Endodermal cell (in vitro differentiated cells): Measurements from ENCODE around the gene RNF39. TPM values are rescaled to one million over a fixed set of nuclear protein-coding genes. Genes with fewer than 3 reads are reported as not detected.

Source experiments
- DNase-seq: peaks from one replicate; pipeline ENCODE4 v3.0.0-alpha.2; 2017
- H3K27ac ChIP-seq: 2 replicates; pipeline ENCODE4 v1.5.1; 2013; ENCODE audit warnings: mild to moderate bottlenecking, low read depth, low read length, moderate library complexity
- H3K27me3 ChIP-seq: 2 replicates; pipeline ENCODE4 v1.6.1; 2013; ENCODE audit warnings: mild to moderate bottlenecking, low read length, moderate library complexity; ENCODE audit not compliant: insufficient read depth, control insufficient read depth, poor library complexity, severe bottlenecking
- H3K36me3 ChIP-seq: 2 replicates; pipeline ENCODE4 v1.7.0; 2013; ENCODE audit warnings: mild to moderate bottlenecking, low read length, moderate library complexity; ENCODE audit not compliant: control insufficient read depth, insufficient read depth
- H3K4me1 ChIP-seq: one replicate; pipeline ENCODE4 v1.7.0; 2013; ENCODE audit warnings: low read length; ENCODE audit not compliant: control insufficient read depth, insufficient read depth
- H3K4me3 ChIP-seq: 2 replicates; pipeline ENCODE4 v1.5.1; 2013; ENCODE audit warnings: mild to moderate bottlenecking, low read length, moderate library complexity
- H3K9ac ChIP-seq: 2 replicates; pipeline ENCODE4 v1.6.1; 2013; ENCODE audit warnings: mild to moderate bottlenecking, low read length, moderate library complexity; ENCODE audit not compliant: poor library complexity, severe bottlenecking; ENCODE audit errors: extremely low read depth
- H3K9me3 ChIP-seq: 2 replicates; pipeline ENCODE4 v1.6.1; 2013; ENCODE audit warnings: mild to moderate bottlenecking, low read length, moderate library complexity; ENCODE audit not compliant: control insufficient read depth
- H3K27ac Mint-ChIP-seq: 2 replicates; pipeline ENCODE4 v1.8.0; 2020; ENCODE audit warnings: mixed read lengths
- H3K27me3 Mint-ChIP-seq: 2 replicates; pipeline ENCODE4 v1.8.0; 2021; ENCODE audit warnings: mild to moderate bottlenecking, mixed read lengths; ENCODE audit not compliant: insufficient read depth
- H3K36me3 Mint-ChIP-seq: 2 replicates; pipeline ENCODE4 v1.8.0; 2020; ENCODE audit warnings: low read depth, mixed read lengths
- H3K4me1 Mint-ChIP-seq: 2 replicates; pipeline ENCODE4 v1.8.0; 2020; ENCODE audit warnings: mixed read lengths
- H3K4me3 Mint-ChIP-seq: 2 replicates; pipeline ENCODE4 v1.8.0; 2020; ENCODE audit warnings: mild to moderate bottlenecking, moderate library complexity, mixed read lengths
- H3K9me3 Mint-ChIP-seq: 2 replicates; pipeline ENCODE4 v1.8.0; 2020; ENCODE audit warnings: mild to moderate bottlenecking, mixed read lengths
- WGBS, 2 experiments: methylation state at CpG; one replicate each; pipeline versions ENCODE4 v1.1.5 to v1.1.7; 2013; ENCODE audit warnings: missing lambda C conversion rate in 2 of 2, mixed read lengths in 1 of 2; ENCODE audit not compliant: insufficient coverage in 1 of 2, insufficient read length in 1 of 2; 5-methylcytosine and 5-hydroxymethylcytosine counted together
- total RNA-seq, 2 donors: library from RNA; stranded (reverse); fragmentation: NEBNext Ultra II Directional in 1 of 2; extraction: Animal tissue kit (Norgen Biotek cat#: 25700) in 1 of 2; gene quantifications; 2 replicates in 1 of 2; 3 replicates in 1 of 2; pipeline ENCODE4 v1.2.1, GENCODE V29; 2021
- TF ChIP-seq, protein P1 (sequence below): fragments of 200-600 bp; sonication (generic); conservative IDR thresholded peaks from 2 replicates; pipeline ENCODE4 v1.5.0; 2021; ENCODE audit warnings: antibody characterized with exemption, mild to moderate bottlenecking

The RNF39 gene
- total RNA-seq, 2 donors from 2014 or later = 0.15 TPM; not detected in 1

- WGBS, 2 experiments = 54% methylated on average over 3 of the region's 3 CpGs; no CpG with 5 or more reads in 1 of the 2 experiments
- no peaks in the 10 kb centered on the region for H3K9me3 ChIP-seq
- H3K4me1 ChIP-seq = no peaks in the 10 kb centered on the region
- no peak for DNase-seq
- Mint-ChIP-seq H3K4me3 (peak overlapping the region; percentile 57), H3K4me1 (peaks cover 25% of the 10 kb centered on the region), H3K27ac (no peak overlapping the region), H3K27me3 (peaks cover 91% of the 10 kb centered on the region), H3K9me3 (no peaks in the 10 kb centered on the region), H3K36me3 (no peaks in the 10 kb centered on the region)
- H3K36me3 ChIP-seq = no peaks in the 10 kb centered on the region
- H3K4me3 ChIP-seq = peak overlapping the region; percentile 82
- peaks cover 86% of the 10 kb centered on the region for H3K27me3 ChIP-seq
- H3K27ac ChIP-seq = no peak overlapping the region
- TF ChIP-seq, protein P1, sequence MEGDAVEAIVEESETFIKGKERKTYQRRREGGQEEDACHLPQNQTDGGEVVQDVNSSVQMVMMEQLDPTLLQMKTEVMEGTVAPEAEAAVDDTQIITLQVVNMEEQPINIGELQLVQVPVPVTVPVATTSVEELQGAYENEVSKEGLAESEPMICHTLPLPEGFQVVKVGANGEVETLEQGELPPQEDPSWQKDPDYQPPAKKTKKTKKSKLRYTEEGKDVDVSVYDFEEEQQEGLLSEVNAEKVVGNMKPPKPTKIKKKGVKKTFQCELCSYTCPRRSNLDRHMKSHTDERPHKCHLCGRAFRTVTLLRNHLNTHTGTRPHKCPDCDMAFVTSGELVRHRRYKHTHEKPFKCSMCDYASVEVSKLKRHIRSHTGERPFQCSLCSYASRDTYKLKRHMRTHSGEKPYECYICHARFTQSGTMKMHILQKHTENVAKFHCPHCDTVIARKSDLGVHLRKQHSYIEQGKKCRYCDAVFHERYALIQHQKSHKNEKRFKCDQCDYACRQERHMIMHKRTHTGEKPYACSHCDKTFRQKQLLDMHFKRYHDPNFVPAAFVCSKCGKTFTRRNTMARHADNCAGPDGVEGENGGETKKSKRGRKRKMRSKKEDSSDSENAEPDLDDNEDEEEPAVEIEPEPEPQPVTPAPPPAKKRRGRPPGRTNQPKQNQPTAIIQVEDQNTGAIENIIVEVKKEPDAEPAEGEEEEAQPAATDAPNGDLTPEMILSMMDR = no peak
- no peak overlapping the region for H3K9ac ChIP-seq
These were observed 28.3 kb upstream of the RNF39 start for GRCh38 chr6:30103872-30104179.

GRCh38 chr6:30102970-30103871 is 27.7 kb upstream of the RNF39 start:
- H3K27me3 Mint-ChIP-seq = peaks cover 92% of the 10 kb centered on the region
- Histone ChIP-seq H3K4me3 (peak overlapping the region; percentile 82), H3K9ac (no peak overlapping the region), H3K36me3 (no peaks in the 10 kb centered on the region), H3K9me3 (no peaks in the 10 kb centered on the region), H3K4me1 (no peaks in the 10 kb centered on the region), H3K27ac (no peak overlapping the region), H3K27me3 (peaks cover 87% of the 10 kb centered on the region)
- H3K27ac Mint-ChIP-seq = no peak overlapping the region
- no peaks in the 10 kb centered on the region for H3K9me3 Mint-ChIP-seq
- peak; percentile 95 for DNase-seq
- TF ChIP-seq, protein P1 = peak; percentile 94
- H3K36me3 Mint-ChIP-seq = no peaks in the 10 kb centered on the region
- H3K4me1 Mint-ChIP-seq = peaks cover 25% of the 10 kb centered on the region
- H3K4me3 Mint-ChIP-seq = peak overlapping the region; percentile 57
- WGBS, 2 experiments = 11 to 19% methylated on average over 25 to 36 of the region's 36 CpGs

GRCh38 chr6:30102414-30102969 is 26.9 kb upstream of the RNF39 start:
- Mint-ChIP-seq H3K27me3 (peaks cover 92% of the 10 kb centered on the region), H3K27ac (no peak overlapping the region), H3K4me1 (peaks cover 28% of the 10 kb centered on the region), H3K36me3 (no peaks in the 10 kb centered on the region), H3K4me3 (peak overlapping the region; percentile 57), H3K9me3 (no peaks in the 10 kb centered on the region)
- H3K27me3 ChIP-seq = peaks cover 88% of the 10 kb centered on the region
- no peaks in the 10 kb centered on the region for H3K4me1 ChIP-seq
- no peak overlapping the region for H3K27ac ChIP-seq
- H3K4me3 ChIP-seq = peak overlapping the region; percentile 76
- TF ChIP-seq, protein P1 = no peak
- WGBS, 2 experiments = 42 to 83% methylated on average over 4 to 15 of the region's 15 CpGs
- H3K9me3 ChIP-seq = no peaks in the 10 kb centered on the region
- no peak for DNase-seq
- no peaks in the 10 kb centered on the region for H3K36me3 ChIP-seq
- H3K9ac ChIP-seq = no peak overlapping the region
